ENCODE results near the gene MYO18A. TPM values are rescaled to one million over a fixed set of nuclear protein-coding genes. Genes with fewer than 3 reads are reported as not detected.

MYO18A gene
- total RNA-seq, 1 experiment from 2014 or later = 37.2 TPM

GRCh38 chr17:29177871-29178749 is 2.1 kb downstream of the MYO18A start:
- ChIA-PET POLR2A (interaction anchor here (1.1 to 5.0 kb wide), 7 partner anchors 15 to 116 kb away, joined by 3 to 31 read pairs (median 5); partner anchors contain the start of gene NUFIP2), RAD21 (ENCODE audit: low non-redundant PET in 1 of 2, low total read pairs in 2 of 2, uncharacterized antibody in 2 of 2, unreplicated experiment in 2 of 2) (interaction anchor here (1.2 to 2.4 kb wide), 4 partner anchors 28 to 31 kb away, joined by 3 to 14 read pairs (median 4); no protein-coding TSS in a partner anchor), CTCF (interaction anchor here (1.3 to 4.7 kb wide), 6 partner anchors 30 to 61 kb away, joined by 4 to 54 read pairs (median 12); no protein-coding TSS in a partner anchor)
- Histone ChIP-seq H3K4me3 (replicated peaks in 1 of 2; ENCODE audit: low read depth in 1 of 2, low read length in 2 of 2) (peak overlapping the region; percentile 58 to 64), H3K27me3 (ENCODE audit: insufficient read depth, low read length) (no peaks in the 10 kb centered on the region), H4K20me1 (ENCODE audit: insufficient read depth) (no peaks in the 10 kb centered on the region), H3K4me2 (ENCODE audit: low read length) (peak overlapping the region; percentile 94), H3K79me2 (ENCODE audit: insufficient read depth, low read length) (peaks cover 42% of the 10 kb centered on the region), H3K4me1 (ENCODE audit: control insufficient read depth in 1 of 2, insufficient read depth in 2 of 2, low read length in 2 of 2) (peaks cover 32 to 54% of the 10 kb centered on the region in 2 experiments), H3K9ac (ENCODE audit: low read length) (peak overlapping the region; percentile 83), H3K9me3 (ENCODE audit: control insufficient read depth in 1 of 2, insufficient read depth in 1 of 2, low read depth in 1 of 2, low read length in 2 of 2) (no peaks in the 10 kb centered on the region), H2AFZ (ENCODE audit: low read depth, low read length, poor library complexity, severe bottlenecking) (no peak overlapping the region), H3K36me3 (ENCODE audit: control insufficient read depth in 1 of 2, insufficient read depth in 2 of 2, low read length in 2 of 2) (no peaks in the 10 kb centered on the region), H3K9me2 (ENCODE audit: insufficient read depth) (no peaks in the 10 kb centered on the region), H3K27ac (ENCODE audit: low read depth, low read length) (peak overlapping the region; percentile 85)
- ATAC-seq (no peak), DNase-seq (ENCODE audit: low read depth, low spot score) (no peak)
- intact Hi-C loops (cut with micrococcal nuclease) = loop anchor here (2.0 kb wide), 1 partner anchor 29 kb away; no protein-coding TSS in a partner anchor
- no TSS peak for BruUV-seq (replicated peaks)
- TF ChIP-seq ZNF274 (IDR thresholded peaks at IDR 0.05; ENCODE audit: low read depth, low read length) (no peak), JUND (IDR thresholded peaks at IDR 0.05) (no peak)

GRCh38 chr17:29177541-29177870 is 2.7 kb downstream of the MYO18A start:
- H3K9ac ChIP-seq (ENCODE audit: low read length) = peak overlapping the region; percentile 83
- ChIA-PET CTCF (interaction anchor here (1.1 to 4.7 kb wide), 4 partner anchors 27 to 53 kb away, joined by 3 to 54 read pairs (median 6); no protein-coding TSS in a partner anchor), POLR2A (interaction anchor here (1.1 to 5.0 kb wide), 5 partner anchors 15 to 116 kb away, joined by 4 to 31 read pairs (median 5); partner anchors contain the start of gene NUFIP2), RAD21 (ENCODE audit: low non-redundant PET in 1 of 2, low total read pairs in 2 of 2, uncharacterized antibody in 2 of 2, unreplicated experiment in 2 of 2) (interaction anchor here (1.2 to 1.4 kb wide), 3 partner anchors 28 to 30 kb away, joined by 3 to 5 read pairs (median 4); no protein-coding TSS in a partner anchor)
- no peaks in the 10 kb centered on the region for H3K9me3 ChIP-seq (ENCODE audit: control insufficient read depth in 1 of 2, insufficient read depth in 1 of 2, low read depth in 1 of 2, low read length in 2 of 2)
- H3K27me3 ChIP-seq (ENCODE audit: insufficient read depth, low read length) = no peaks in the 10 kb centered on the region
- H3K36me3 ChIP-seq (ENCODE audit: control insufficient read depth in 1 of 2, insufficient read depth in 2 of 2, low read length in 2 of 2) = no peaks in the 10 kb centered on the region
- peak overlapping the region; percentile 94 for H3K4me2 ChIP-seq (ENCODE audit: low read length)
- H2AFZ ChIP-seq (ENCODE audit: low read depth, low read length, poor library complexity, severe bottlenecking) = no peak overlapping the region
- ATAC-seq (no peak), DNase-seq (ENCODE audit: low read depth, low spot score) (no peak)
- peak overlapping the region; percentile 8 to 64; a peak in 3 of 4 replicates for H3K4me3 ChIP-seq (replicated peaks in 1 of 2; ENCODE audit: low read depth in 1 of 2, low read length in 2 of 2)
- no TSS peak for BruUV-seq (replicated peaks)
- no peaks in the 10 kb centered on the region for H3K9me2 ChIP-seq (ENCODE audit: insufficient read depth)
- intact Hi-C loops (cut with micrococcal nuclease) = no loop called here
- no peaks in the 10 kb centered on the region for H4K20me1 ChIP-seq (ENCODE audit: insufficient read depth)
- peak overlapping the region; percentile 85 for H3K27ac ChIP-seq (ENCODE audit: low read depth, low read length)
- H3K79me2 ChIP-seq (ENCODE audit: insufficient read depth, low read length) = peaks cover 46% of the 10 kb centered on the region
- peaks cover 32 to 54% of the 10 kb centered on the region in 2 experiments for H3K4me1 ChIP-seq (ENCODE audit: control insufficient read depth in 1 of 2, insufficient read depth in 2 of 2, low read length in 2 of 2)
- no peak for TF ChIP-seq EGR1 (IDR thresholded peaks at IDR 0.05; ENCODE audit: low read depth)
- no peak for TF ChIP-seq RAD21 (IDR thresholded peaks at IDR 0.05; ENCODE audit: low read depth)
- TF ChIP-seq SP1 (IDR thresholded peaks at IDR 0.05; ENCODE audit: low read depth) = no peak
- no peak for TF ChIP-seq ZFX (IDR thresholded peaks at IDR 0.05)
- TF ChIP-seq ZBTB33 (IDR thresholded peaks at IDR 0.05; ENCODE audit: extremely low read depth, insufficient replicate concordance, low read length) = no peak
- TF ChIP-seq SRF (IDR thresholded peaks at IDR 0.05; ENCODE audit: low read depth) = no peak
- TF ChIP-seq SIN3A (IDR thresholded peaks at IDR 0.05; ENCODE audit: low read depth) = no peak
- no peak for TF ChIP-seq JUND (IDR thresholded peaks at IDR 0.05)
- TF ChIP-seq ATF3 (IDR thresholded peaks at IDR 0.05) = no peak
- no peak for TF ChIP-seq MAX (IDR thresholded peaks at IDR 0.05)
- TF ChIP-seq TCF7L2 (IDR thresholded peaks at IDR 0.05; ENCODE audit: borderline replicate concordance, extremely low read depth, insufficient read depth, insufficient read length) = no peak
- TF ChIP-seq YY1 (IDR thresholded peaks at IDR 0.05; ENCODE audit: extremely low read depth, insufficient replicate concordance, low read depth, low read length) = no peak

Data from HCT116 (cell line).